ENCODE results near the gene TMEM116. TPM values are rescaled to one million over a fixed set of nuclear protein-coding genes. Genes with fewer than 3 reads are reported as not detected.
"Not testable (repeated sequence)": the region's sequence is repeated elsewhere in the genome, so short reads cannot be mapped to it uniquely, and the experiment has no call there.

Gene TMEM116
- polyA plus RNA-seq, 1 donor, result 35.7 TPM

DNA sequence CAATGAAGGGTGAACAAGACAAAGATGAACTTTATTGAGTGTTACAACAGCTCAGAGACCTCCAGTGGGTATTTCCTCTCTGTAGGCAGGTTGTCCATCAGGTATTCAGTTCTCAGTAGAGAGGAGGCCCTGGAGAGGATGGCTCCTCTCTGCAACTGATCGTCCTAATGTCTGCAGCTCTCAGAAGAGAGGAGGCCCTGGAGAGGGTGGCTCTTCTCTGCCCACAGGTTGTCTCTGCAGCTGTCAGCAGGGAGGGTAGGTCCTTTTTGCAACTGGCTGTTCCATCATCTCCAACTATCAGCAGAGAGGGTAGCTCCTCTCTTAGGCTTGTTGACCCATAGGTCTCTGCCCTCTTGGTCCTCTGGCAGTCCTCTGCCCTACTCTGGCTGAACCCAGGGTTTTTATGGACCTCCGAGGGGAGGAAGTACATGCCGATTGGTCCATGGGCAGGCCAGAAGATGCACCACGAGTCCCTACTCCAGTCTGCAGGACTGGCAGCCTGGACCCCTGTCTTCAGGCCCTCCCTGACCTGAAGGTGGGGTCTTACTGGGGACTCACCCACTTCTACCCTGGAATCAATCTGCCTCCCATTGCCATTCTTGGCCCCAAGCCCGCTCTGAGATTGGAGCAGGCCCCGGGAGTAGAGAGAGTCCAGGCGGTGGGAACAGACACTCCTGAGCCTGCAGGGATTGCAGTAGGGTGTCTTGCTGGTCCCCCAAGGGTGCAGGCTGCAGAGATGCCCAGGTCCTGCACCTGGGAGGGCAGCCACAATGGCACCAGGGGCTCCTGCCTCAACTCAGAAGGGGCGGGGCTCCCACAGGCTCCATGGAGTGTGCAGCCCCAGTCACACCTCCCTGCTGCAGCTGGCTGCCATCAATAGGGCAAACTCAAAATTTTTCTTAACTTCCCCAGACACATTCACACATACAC, 2.3 kb downstream of the TMEM116 start:
- no peak for DNase-seq

DNA sequence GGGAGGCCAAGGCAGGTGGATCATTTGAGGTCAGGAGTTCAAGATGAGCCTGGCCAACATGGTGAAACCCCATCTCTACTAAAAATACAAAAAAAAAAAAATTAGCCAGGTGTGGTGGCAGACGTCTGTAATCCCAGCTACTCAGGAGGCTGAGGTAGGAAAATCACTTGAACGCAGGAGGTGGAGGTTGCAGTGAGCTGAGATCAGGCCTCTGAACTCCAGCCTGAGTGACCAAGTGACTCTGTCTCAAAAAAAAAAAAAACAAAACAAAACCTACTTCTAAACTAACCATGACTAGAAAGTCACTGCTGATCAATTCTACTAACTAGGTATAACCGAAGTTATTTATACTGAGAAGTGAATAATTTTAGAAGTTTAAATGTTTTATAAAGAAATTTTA, 3.4 kb downstream of the TMEM116 start:
- DNase-seq, result not testable (repeated sequence)

DNA sequence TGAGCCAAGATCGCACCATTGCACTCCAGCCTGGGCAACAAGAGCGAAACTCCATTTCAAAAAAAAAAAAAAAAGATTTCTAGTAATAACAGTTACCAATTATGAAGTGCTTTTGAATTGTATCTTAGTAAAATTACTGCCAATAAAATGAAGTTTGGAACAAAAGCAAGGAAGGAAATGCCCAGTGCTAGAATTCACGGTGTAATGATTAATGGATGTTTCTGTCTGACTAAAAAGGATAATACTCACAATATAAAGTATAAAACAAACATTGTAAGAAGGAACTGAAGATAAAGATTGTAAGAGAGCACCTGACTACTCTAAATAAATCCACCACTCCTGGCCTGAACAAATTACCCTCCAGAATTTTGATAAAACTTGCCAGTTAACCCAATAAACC, 4.0 kb downstream of the TMEM116 start:
- DNase-seq, result no peak

DNA sequence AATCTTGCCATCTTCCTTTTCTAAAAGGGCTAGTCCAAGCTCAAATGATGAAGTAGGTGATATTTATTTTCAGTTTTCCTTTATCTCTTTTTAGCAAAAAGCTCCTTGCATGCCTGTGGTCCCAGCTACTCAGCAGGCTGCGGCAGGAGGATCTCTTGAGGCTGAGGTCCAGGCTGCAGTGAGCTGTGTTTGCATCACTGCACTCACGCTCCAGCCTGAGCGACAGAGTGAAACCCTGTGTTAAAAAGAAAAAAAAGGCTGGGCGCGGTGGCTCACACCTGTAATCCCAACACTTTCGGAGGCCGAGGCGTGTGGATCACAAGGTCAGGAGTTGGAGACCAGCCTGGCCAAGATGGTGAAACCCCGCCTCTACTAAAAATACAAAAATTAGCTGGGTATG, 5.0 kb downstream of the TMEM116 start:
- no peak for DNase-seq

DNA sequence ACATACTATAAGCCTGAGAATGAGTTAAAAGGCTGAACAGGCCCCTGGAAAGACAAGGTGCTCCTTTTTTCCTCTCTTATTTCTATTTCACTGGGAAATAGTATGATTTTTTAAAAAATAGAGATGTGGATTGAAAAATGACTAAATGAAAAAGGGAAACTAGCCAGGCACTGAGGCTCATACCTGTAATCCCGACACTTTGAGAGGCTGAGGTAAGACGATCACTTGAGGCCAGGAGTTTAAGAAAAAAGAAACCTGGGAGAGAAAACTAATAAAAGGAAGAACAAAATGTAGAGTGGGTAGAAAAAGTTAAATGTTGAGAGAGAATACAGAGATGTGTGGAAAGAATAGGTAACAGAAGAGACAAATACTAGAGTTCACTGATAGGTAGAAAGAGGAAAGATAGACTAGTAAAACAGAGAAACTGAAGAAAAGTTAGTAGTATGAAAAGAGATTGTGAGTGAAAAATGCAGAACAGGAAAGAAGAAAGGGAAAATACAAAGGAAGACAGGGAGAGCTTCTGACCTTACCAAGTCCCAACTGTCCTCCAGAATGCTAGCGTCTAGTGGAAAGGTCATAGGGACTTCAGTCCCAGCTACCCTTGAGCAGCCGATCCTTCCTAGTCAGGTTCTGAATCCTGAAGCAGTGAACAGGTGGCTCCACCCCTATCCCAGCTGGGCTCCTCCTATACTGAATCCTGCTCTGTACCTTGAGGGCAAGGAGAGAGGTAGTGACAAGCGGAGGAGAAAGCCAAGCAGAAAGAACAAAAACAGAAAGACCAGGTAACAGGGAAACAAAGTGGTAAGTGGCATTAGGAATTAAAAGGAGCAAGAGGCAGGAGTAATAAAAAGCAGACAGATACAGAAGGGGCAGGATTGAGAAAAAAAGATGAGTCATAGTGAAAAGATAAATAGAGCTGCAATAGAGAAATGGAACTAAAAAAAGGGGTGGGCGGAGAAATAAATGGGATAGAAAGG, 7.3 kb downstream of the TMEM116 start:
- DNase-seq, result peak; percentile 20

DNA sequence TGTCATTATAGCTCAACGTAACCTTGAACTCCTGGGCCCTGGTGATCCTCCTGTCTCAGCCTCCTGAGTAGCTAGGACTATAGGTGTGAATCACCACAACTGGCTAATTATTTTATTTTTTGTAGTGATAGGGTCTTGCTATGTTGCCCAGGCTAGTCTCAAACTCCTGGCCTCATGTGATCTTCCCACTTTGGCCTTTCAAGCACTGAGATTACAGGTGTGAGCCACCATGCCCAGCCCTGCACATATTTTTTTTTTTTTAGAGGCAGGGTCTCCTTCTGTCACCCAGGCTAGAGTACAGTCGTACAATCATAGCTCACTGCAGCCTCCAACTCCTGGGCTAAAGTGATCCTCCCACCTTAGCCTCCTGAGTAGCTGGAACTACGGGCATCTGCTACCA, 8.9 kb downstream of the TMEM116 start:
- no peak for DNase-seq

DNA sequence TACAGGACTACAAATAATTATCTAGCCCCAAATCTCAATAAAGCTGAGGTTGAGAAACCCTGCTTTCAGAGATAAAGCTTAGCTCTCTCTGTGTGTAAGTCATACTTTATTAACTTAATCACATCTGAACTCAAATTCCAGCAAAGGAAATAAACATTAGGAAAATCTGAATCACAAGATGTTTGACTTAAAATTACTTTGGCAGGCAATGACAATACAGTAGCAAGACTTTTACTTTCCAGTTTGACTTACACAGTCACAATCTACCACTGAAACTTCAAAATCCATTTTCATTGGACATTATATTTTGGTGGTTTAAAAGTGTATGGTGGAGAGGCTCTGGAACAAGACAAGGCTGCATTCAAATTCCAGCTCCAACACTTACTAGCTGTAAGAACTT, 11.4 kb downstream of the TMEM116 start:
- DNase-seq, result no peak

DNA sequence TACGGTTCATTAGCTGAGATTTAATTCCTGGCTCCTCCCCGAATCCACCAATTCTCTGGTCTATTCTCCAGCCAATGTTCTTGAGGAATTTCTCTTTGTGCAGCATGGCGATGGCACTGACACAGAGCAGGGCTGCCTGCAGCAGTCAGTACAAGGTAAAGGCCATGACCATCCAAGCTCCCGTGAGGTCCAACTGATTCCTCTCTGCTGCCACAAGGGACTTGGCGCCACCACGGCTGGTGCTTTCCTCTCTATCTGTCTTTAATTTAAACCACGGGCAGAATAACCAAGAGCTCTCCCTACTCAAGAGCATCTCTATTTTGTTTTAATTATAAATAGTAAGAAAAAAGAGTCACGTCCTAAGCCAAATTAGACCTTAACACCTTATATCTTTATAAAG, 12.1 kb downstream of the TMEM116 start:
- no peak for DNase-seq

DNA sequence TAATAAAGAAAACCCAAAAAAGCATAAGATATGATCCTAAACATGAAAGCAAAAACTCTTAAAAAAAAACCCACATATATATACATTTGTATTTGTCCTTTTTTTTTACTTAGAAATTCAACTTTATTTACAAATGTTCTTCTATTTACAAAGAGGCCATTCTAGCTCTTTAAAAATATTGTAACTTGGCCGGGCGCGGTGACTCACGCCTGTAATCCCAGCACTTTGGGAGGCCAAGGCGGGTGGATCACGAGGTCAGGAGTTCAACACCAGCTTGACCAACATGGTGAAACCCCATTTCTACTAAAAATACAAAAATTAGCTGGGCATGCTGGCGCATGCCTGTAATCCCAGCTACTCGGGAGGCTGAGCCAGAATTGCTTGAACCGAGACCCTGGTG, 13.8 kb downstream of the TMEM116 start:
- not testable (repeated sequence) for DNase-seq

DNA sequence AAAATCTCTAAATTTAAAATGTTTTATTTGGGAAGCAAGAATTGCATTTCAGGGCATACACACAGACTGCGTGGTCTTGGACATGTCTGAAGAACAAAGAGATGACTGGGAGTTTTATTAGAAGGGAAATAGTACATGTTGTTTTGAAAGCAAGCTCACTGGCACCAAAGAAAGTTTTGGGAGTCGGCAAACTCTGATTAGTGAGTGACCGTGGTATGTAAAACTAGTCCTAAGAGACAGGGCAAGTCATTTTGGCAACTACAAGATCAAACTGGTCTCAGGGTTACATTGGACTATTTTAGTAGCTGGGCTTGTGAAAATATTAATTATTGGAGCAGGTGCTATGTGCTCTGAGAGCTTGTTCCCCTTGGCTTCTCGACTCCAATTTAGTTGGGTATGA, 14.9 kb downstream of the TMEM116 start:
- DNase-seq, result no peak

DNA sequence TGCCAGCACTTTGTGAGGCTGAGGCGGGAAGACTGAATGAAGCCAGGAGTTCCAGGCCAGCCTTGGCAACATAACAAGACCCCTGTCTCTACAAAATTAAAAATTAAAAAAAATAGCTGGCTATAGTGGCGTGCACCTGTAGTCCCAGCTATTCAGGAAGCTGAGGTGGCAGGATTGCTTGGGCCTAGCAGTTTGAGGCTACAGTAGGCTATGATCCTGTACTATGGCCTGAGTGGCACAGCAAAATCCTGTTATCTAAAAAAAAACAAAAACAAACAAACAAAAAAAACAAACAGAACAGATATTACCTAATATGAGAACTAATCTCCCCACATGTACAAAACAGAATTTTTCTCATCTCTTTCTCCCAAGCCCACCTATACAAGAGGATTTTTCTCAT, 15.7 kb downstream of the TMEM116 start:
- DNase-seq, result no peak

DNA sequence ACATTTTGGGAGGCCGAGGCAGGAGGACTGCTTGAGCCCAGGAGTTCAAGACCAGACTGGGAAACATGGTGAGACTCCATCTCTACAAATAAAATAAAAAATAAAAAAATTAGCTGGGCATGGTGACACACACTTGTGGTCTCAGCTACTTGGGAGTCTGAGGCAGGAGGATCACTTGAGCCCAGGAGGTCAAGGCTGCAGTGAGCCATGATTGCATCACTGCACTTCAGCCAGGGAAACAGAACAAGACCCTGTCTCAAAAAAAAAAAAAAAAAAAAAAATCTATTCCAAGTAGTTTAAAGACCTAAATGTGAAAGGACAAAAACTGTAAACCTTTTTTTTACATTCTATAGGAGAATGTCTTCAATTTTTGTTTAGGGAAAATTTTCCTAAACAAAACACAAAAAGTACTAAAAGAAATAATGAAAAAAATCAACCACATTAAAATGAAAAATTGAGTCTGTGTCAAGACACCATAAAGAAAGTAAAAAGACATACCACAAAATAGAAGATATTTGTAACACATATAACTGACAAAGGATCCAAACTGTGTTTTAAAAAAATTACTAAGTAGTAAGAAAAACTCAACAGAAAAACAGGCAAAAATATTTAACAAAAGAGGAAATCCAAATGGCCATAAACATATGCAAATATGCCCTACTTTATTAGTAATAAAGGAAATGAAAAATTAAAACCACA, 17.0 kb downstream of the TMEM116 start:
- DNase-seq, result no peak

DNA sequence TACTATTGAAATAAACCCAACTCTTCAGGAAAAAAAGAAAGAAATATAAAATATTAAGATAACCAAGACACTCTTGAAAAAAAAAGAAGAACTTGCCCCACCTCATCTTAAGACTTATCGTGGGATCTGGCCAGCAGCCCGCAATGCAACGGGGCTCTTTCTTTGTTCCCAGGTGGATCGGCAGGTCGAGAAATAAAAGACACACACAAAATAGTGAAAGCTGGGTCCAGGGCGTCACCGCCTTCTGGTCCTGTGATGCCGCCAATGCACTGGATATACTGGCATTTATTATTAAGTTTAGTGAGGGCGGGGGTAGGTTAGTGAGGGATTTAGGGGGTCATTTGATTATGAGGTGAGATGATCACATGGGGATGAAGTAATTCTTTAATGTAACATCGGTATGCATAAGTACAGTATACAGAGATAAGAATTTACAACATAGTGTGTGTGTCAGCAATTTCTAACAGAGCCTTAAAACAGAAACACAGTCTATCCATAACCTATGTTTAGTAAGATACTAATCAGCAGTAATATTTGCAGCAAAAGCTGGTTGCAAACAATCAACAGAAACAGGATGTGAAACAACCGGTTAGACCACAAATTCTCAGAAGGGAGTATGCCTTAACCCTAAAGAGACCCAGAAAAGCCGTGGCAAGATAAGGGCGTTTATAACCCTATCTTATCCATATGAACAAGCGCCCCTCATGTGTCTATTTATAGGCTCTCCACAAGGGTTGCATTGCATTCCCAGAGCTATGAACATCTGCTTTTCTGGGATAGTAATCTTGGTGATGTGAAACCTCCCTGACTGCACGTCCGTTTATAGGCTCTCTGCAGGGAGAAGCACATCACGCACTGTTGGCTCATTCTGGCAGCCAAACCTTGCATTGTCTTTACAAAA, 18.5 kb downstream of the TMEM116 start:
- DNase-seq, result peak; percentile 17

DNA sequence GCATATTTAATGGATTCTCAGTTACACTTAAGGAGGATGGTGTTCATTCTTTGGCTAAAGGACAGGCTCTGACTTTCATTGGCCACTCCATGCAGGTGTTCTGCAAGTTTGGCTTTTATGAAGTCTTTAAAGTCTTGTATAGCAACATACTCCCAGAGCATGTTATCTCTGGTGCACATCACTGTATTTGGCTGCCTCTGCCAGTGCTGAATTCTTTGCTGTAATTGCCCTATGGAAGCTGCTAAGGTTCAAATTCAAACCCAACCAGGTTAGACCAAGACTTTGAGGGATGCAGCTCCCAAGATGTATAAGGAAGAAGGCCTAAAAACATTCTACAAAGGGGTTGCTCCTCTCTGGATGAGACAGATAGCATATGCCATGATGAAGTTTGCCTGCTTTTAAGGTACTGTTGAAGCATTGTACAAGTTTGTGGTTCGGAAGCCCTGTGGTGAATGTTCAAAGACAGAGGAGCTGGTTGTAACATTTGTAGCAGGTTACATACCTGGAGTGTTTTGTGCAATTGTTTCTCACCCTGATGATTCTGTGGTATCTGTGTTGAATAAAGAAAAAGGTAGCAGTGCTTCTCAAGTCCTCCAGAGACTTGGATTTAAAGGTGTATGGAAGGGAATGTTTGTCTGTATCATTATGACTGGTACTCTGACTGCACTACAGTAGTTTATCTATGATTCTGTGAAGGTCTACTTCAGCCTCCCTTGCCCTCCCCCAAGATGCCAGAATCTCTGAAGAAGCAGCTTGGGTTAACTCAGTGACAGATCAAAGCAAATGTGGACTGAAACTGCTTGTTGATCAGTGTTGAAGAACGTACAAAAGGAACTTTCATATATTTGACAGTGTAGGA, 19.4 kb downstream of the TMEM116 start:
- DNase-seq, result no peak

DNA sequence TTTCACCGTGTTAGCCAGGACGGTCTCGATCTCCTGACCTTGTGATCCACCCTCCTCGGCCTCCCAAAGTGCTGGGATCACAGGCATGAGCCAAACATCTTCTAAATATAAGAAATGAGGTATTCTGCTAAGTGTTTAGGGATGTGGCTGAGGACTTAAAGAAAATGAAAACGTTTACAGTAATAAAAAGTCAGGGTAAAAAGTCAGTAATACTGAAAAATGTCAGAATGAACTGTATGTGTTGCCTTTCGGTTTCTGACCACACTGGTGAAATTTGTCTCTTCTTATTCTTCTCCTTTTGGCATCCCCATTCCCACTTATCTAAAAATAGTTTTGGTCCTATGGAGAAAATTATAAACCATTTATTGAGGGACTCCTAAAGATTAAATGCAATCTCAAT, 20.5 kb downstream of the TMEM116 start:
- no peak for DNase-seq

DNA sequence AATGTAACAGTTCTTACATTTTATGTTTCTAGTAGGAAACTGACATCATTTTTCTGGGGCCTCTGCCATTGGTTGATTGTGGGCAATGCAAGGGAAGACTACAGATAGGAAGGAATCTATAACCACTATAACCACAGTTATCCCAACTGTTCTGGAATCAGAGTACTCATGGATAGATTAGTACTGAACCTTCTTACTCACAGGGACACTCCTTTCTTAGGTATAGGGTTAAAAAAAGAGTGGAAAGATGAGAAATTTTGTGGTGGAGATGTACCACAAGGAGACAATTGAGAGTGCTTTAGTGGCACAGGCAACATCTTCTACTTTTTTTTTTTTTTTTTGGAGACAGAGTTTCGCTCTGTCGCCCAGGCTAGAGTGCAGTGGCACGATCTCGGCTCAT, 21.0 kb downstream of the TMEM116 start:
- DNase-seq, result no peak

DNA sequence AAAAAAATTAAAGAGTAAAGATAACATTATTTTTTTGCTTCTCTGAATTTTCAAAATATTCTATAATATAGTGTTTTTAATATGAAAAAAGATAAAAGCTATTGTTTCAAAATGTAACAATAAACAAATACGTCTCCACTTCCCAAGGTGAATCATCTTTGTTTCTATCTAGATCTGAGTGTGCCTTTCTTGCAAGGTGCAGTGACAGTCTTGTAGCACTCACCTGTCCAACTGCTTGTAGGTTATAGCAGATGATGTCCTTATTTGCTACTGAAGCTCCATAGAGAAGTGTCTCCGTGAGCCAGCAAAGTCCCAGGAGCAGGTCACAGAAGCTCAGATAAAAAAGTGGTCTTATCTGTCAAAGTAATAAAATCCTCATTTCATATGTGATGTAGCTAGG, 21.4 kb downstream of the TMEM116 start:
- no peak for DNase-seq

DNA sequence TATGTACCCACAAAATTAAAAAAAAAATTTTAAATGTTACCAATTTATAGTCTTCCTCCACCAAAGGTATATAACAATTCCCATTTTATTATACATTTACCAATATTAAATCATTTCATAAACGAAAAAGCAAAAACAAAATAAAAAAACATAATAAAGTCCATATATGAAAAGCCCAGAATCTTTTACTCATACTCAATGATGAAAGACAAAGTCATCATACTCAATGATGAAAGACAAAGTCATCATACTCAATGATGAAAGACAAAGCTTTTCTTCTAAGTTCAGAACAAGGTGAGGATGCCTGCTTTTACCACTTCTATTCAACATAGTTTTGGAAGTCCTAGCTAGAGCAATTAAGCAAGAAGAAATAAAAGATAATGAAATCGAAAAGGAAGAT, 28.1 kb downstream of the TMEM116 start:
- DNase-seq, result no peak

DNA sequence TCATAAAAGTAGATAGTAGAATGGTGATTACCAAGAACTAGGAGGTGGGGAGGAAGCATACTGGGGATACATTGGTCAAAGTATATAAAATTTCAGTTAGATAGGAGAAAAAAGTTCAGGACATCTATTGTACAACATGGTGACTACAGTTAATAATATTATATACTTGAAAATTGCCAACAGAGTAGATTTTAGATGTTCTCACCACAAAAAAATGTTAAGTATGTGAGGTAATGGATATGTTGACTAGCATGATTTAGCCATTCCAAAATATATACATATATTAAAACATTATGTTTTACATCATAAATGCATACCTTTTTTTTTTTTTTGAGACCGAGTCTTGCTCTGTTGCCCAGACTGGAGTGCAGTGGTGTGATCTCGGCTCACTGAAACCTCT, 31.0 kb downstream of the TMEM116 start:
- DNase-seq, result no peak

DNA sequence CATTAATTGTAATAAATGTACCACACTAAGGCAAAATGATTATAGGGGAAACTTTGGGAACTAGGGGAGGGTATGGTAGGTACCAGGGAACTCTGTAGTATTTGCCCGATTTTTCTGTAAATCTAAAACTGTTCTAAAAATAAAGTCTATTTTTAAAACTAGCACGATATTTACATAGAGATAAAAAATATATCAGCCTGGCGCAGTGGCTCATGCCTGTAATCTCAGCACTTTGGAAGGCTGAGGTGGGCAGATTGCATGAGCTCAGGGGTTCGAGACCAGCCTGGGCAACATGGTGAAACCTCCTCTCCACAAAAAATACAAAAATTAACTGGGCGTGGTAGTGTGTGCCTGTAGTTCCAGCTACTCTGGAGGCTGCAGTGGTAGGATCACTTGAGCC, 32.4 kb downstream of the TMEM116 start:
- no peak for DNase-seq
